HG03378 (cell line): ENCODE measurements around the gene SORCS2.

Source experiments
- ATAC-seq: cut with Tn5 transposase; IDR thresholded peaks from one replicate; pipeline ENCODE4 v1.9.1; 2021; ENCODE audit warnings: mild to moderate bottlenecking, moderate library complexity; ENCODE audit not compliant: unreplicated experiment

SORCS2 gene

DNA sequence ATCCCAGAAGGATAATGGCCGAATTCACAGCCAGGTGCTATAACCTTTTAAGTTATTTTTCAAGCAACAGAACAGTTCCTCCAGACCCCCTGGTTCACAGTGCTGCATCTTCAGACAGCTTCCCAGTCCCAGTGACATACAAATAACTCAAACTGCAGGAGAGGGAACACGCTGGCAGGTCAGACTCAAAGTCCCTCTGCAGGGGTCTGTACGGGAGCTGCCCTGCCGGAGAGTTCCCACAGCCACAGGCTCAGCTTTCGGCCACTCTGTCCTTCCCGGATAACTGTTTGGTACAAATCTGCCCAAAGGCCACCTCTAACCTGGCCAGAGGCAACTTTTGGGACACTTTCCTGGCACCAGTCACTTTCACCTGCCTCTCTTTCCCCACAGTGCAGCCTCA is 517.1 kb downstream of the SORCS2 start:
- no peak for ATAC-seq

DNA sequence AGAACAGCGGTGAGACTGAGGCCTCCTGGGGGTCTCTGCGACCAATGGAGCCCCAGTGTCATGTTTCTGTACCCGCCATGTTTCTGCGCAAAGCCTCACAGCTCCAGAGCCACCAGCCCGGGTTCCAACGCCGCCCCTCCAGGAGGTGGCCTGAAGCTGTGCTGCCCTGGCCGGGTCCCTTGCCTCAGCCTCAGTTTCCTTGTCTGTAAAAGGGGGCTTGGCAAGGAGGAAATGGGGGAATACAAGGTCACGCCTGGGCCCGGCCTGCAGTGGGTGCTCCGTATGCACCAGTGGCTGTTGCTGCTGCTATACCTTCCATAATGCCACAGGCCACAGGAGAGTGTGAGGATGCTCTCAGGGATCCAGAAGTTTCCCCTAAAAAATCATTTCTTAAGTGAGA is 517.8 kb downstream of the SORCS2 start:
- ATAC-seq, result no peak

DNA sequence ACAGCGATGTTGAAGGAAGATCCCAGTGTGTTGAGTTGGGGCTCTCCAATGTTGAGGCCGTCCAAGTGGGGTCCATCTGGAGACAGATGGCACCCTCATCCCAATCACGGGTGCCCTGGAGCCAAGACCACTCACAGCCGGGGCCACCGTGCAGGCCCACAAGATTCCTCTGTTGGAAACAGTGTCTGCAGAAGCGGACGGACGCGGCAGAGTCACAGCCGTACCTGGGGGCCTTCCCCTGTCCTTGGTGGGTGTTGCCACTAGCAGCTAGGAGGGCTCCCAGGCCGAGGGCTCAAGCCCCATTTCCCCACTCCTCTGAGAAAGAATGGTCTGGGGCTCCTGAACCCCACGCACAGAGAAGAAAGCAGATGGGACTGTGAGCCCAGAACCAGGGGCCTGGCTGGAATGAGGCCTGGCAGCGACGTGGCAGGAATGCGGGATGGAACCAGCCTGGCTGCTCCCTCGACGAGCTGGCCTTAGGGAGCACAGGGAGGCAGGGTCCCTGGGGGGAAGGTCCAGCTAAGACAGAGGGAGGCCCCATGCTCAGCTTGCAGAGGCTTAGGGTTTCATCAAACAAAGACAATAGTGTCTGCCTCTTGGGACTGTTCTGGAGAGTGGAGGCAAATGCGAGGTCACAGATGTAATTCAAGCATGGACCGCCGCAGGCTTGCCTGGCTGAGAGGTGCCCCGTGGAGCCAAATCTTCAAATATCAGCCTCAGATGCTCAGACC is 518.4 kb downstream of the SORCS2 start:
- ATAC-seq, result no peak

DNA sequence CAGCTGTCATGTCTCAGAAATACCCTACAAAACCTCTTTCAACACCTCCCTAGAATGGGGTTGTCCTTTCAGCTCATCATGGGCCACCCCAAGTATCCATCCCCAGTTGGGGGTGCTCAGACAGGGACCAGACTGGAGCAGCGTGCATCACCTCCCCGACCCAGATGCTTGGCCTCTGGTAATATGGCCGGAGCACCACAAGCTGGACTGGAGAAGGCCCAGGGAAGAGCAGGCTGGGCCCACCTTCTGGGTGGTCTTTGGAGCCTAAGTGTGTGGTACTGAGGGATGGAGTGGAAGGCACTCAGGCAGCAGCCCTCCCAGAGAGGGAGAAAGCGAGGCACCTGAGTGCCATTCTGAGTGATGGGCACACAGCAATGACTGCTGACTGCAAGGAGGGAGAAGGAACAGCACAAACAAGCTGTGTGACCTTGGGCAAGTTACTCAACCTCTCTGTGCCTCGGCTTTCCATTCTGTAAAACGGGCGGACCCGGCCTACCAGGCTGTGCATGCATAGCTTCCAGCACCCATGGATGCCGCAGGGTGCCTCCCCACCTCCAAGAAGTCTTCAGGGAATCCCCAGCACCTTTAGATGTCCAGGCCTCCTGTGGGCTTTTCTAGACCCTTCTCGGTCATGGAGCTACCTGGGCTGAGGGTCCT is 519.1 kb downstream of the SORCS2 start:
- no peak for ATAC-seq

DNA sequence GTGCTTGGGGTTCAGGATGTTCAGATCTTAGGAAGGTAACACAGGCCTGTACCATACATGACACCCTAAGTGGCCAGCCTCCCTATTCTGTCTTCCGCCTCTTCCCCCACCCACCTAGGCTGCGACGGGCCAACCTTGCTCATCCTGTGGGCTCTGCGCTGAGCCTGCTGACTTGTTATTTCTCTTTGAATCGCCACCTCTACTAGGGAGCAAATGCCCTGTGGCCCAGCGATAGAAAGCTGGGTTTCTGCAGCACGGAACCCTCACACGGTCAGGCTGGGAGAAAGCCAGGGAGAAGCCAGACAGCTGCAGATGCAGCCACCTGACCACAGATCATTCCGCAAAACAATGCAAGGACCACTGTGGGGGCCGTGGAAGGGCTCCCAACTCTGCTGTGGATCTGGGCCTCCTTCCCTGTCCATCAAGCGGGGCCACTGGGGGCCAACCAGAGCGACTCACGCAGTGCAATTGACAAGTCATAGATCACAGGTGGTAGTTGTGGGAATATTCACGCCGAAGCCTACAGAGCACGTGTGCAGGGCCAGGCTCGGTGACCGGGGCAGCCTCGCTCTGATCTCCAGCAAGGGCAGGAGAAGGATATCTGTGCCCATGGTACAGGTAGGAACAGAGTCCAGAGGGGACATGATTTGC is 519.8 kb downstream of the SORCS2 start:
- no peak for ATAC-seq

DNA sequence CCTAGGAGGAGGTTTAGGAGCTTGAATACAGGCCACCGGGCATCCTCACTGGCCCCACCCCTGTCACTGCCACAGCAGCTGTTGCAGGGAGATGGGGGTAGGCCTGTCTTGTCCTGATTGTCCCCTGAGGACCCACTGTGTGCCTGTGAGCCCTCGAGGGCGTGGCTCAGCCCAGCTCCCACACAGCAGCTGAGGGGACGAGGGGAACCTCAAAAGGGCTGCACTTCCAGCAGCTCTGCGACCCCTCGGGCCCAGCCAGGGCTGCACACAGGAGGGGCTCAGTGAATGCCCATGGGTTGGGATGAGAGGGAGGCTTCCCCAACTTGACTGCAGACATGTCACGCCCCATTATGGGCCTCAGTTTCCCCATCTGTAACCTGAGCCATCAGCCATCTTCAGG is 521.4 kb downstream of the SORCS2 start:
- no peak for ATAC-seq

DNA sequence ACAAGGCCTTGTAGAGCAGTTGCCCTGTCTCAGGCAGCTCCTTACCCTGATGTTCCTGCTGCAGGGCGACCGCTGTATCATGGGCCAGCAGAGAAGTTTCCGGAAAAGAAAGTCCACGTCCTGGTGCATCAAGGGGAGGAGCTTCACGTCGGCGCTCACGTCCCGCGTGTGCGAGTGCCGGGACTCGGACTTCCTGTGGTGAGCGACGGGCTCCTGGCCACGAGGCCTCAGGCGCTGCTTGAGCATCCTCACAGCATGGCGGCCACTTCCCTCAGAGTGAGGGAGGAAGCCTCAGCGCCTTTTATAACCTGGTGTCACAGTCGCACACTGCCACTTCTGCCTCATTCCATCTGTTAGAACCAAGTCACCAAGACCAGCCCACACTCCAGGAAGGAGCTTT is 521.8 kb downstream of the SORCS2 start:
- ATAC-seq, result no peak

DNA sequence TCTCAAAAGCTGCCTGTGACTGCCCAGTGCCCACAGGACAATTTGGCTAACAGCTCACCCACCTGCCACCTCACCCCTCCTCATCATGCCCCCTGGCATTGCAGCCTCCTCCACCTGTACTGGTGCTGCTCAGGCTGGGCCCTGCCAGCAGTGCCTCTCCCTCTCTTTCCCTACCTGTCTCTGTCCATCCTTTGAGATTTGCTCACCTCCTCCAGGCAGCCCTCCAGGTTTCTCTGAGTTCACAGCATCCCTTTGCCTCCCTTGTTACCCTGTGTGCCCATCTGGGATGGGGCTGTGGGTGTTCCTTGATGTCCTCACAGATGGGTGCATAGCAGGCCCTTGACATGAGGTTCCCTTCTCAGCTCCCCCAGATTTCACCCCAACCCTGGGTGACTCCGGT is 522.4 kb downstream of the SORCS2 start:
- ATAC-seq, result no peak

DNA sequence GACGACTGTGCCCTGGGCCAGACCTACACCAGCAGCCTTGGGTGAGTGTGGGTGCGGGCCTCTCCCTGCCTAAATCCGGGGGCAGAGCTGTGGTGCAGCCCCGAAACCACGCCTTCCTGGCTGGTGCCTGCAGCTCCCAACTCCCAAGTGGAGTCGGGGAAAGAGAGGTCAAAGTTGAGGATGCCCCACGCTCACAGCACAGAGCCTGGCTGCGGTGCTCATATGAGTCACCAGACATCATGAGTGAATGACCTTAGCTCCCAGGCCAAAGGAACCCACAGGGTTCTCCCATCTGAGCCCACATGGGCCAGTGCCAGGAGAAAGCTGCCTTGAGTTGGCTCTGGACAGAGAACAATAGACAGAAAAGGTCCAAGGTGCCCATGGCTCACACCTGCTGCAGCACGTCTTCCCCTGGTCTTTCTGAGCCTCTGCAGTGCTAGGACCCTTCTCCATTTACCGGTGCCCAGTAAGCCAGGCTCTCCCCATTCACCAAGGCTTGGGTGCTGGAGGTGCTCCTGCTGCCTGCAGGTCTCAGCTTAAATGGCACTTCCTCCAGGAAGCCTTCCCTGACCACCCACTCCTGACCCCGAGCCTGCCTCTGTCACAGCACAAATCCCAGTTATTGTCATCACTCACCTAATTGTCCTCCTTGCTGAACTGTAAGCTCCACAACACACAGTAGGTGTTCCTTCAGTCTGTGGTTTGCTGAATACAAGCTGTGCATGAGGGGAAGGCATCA is 523.1 kb downstream of the SORCS2 start:
- ATAC-seq, result no peak

DNA sequence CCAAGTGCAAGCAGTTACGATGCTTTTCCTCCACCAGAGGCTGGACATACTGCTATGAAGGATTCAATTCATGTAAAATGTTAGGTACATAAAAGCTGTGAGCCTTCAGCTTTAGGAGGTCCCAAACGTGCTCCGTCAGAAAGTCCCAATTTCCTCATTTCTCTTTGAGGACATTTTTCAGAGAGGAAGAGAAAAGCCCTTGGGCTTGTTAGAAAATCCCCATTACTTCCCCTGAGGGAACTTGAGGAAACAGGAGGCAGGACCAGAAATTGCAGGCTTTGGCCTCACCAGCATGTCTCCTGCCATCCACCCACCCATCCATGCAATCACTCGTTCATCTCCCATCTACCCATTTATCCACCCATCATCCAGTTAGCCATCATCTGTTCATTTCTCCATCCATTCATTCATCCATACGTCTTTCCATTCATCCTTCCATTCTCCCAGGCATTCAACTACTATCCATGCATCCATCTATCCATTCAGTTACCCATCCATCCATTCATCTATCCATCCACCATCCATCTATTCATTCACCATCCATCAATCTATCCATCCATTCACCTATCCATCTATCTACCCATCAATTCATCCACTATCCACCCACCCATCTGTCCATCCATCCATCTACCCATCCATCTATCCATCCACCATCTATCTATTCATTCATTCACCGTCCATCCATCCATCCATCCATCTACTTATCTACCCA is 523.8 kb downstream of the SORCS2 start:
- ATAC-seq, result no peak

DNA sequence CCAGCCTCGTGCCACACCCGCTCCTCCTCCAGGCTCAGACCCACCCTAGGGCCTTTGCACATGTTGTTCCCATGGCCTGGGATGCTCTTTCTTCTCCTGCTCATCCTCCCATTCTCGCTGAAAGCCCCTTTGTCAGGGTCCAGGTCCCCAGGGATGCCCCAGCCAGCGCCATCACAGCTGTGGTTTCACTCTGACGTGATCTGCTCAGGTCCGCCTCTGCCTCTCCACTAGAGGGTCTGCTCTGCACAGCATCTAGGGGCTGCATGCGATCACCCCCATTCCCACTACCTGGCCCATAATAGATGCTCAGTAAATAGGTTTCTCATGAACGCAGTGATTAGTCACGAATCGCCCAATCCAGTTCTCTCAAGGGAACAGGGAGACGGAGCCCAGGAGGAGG is 524.8 kb downstream of the SORCS2 start:
- no peak for ATAC-seq

DNA sequence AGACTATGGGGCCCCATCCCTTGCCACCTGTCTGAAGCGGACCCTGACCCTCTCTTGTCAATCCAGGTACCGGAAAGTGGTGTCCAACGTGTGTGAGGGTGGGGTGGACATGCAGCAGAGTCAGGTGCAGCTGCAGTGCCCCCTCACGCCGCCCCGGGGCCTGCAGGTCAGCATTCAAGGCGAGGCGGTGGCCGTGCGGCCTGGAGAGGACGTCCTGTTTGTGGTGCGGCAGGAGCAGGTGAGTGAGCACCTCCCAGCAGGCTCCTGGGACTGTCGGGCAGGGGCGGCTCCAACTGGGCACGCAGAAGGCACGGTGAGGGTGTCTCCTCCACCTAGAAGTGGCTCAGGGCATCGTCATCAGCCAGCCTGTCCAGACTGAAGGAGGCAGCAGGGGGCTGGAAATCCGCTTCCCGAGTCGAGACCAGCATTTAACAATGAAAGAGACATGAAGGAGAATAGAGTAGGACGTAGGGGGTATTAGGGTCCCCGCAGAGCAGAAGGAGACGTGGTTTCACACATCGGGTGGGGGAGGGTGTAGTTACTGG is 525.7 kb downstream of the SORCS2 start:
- no peak for ATAC-seq

DNA sequence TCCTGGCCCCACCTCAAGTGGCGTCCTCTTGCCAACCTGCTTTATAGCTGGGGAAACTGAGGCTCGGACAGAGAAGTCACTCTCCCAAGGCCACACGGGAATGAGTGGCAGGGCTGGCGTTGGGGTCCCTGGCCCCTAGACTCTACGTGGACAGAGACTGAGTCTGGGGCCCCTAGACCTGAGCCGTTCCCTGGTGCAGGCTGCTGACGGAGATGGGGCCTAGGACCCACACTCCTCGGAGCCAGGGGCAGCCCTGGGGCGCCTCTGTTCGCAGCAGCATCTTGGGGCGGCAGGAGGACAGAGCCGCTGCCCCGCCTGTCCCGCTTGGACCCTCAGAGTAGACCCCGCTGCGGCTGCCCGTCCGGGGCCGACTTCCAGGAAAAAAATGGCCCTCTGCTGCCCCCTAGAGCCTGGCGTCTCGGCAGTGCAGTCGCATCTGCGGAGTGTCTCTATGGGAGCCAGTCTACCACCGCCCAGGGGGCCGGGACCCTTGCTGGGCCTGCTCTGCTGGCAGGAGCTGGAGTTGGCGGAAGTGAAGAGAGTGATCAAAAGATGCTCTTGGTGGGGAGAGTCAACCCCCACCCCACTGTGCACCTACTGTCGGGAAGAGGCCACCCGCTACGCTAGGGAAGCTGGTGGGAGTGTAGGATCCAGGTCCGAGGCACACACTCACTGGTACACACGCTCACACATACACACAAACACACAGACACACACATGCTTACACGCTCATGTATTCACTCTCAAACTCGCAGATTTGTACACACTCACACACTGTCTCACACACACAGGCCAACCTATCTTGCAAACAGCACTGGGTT is 527.2 kb downstream of the SORCS2 start:
- ATAC-seq, result no peak

DNA sequence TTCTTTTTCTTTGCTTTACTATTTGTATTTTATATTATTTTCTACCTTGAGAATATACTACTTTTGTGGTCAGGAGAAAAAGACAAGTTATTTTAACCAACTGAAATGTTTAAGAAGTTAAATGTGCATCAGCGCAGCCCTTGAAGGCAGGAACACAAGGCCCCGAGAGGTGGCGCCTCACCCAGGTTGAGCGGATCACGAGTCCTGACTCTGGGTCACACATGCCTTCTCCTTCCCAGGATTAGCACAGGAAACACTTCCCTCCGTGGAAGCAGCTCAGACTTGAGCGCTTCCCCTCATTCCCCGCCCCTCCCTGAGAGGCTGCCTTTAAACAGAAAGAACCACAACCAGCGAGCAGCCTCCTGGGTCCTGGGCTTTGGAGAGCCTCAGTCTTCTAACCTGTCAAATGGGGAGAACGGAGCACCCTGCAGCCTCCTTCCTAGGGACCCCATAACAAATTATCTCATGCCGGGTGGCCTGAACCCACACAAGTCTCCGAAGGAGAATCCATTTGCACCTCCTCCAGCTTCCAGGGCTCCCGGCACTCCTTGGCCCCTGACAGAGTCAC is 529.7 kb downstream of the SORCS2 start:
- no peak for ATAC-seq

DNA sequence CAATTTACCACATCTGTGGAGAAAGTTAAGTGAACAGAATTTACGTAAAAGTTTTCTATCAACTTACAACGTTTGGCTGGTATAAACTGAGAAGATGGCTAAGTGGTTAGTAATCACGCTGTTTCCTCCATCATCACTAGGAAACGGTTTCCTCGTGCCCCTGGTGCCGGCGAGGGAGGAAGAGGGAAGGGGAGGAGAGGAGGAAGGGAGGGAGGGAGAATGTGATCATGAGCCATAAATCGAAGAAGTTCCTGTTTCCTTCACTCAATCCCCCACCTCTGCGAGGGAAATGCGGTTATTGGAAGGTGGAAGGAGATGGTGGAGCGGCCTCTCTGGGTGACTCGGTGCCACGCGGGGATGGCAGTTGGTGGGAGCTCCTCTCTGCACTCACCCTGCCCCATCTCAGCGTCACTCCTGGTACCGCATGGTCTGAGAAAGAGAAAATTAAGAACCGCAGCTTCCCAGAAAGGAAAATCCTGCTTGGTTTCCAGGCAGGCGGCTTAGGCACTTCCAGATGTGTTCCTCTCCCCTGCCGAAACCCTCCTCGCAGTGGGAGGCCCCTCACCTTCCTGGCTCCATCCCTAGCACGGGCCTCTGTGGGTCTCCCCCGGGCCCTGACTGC is 530.5 kb downstream of the SORCS2 start:
- no peak for ATAC-seq

DNA sequence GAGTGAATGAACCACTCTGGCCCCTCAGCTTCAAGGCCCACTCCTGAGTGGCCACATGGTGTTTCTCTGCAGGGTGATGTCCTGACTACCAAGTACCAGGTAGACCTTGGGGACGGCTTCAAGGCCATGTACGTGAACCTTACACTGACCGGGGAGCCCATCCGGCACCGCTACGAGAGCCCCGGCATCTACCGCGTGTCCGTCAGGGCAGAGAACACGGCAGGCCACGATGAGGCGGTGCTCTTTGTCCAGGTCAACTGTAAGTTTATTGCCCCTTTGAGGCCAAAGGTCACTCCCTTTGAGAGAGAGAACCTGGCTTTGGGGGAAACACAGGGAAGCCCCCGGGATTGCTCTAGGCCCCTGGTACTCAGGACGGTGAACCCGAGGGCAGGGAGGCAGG is 531.3 kb downstream of the SORCS2 start:
- no peak for ATAC-seq

DNA sequence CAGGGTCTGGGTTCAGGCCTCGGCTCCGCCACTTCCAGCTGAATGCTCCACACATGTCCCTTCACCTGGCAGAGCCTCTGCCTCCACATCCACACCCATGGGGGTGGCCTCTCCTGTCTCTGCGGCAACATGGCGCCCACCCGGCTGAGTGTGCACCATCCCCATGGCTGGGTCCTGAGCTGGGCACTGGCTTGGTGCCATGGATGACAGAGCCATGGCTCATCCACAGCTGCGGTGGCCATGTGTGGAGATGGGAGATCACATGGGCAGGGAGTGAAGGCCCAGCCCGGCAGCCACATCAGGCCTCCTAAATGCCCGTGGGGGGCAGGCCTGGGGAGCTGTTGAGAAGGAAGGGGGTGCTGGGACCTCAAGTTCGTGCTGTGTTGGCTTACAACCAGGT is 533.6 kb downstream of the SORCS2 start:
- no peak for ATAC-seq

DNA sequence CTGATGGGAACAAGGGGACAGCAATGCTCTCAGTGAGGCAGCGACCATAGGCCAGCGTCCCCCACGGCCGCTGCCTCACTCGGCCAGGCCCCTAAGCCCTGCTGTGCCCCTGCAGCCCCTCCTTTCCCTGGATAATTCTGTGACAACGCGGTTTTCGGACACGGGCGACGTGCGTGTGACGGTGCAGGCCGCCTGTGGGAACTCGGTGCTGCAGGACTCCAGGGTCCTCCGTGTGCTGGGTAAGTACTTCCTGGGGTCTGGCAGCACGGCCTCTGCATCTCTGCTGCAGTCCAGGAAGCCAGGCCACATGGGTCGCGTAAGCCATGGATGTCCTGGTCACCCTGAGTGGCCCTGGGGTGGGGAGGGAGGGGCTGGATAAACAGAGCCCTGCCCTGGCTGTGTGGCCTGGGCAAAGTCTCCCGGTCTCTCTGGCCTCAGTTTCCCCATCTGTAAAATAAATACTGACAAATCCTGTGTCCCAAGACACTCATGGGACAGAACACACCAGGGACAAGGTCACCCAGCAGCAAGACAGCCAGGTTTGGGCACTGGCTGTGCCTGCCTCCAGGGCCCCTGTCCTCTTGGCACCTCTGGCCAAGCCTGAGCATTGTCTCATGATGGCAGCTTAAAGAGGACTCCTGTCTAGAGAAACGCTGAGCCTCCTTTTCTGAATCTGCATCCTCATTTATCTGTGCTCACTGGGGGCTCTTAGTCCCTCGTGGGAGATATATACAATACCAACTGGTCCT is 534.5 kb downstream of the SORCS2 start:
- no peak for ATAC-seq
